Measurements from ENCODE around the gene RPTOR. TPM values are rescaled to one million over a fixed set of nuclear protein-coding genes. Genes with fewer than 3 reads are reported as not detected.

The RPTOR gene
- total RNA-seq, 2 experiments from 2014 or later: 48.1 to 87.8 TPM

DNA sequence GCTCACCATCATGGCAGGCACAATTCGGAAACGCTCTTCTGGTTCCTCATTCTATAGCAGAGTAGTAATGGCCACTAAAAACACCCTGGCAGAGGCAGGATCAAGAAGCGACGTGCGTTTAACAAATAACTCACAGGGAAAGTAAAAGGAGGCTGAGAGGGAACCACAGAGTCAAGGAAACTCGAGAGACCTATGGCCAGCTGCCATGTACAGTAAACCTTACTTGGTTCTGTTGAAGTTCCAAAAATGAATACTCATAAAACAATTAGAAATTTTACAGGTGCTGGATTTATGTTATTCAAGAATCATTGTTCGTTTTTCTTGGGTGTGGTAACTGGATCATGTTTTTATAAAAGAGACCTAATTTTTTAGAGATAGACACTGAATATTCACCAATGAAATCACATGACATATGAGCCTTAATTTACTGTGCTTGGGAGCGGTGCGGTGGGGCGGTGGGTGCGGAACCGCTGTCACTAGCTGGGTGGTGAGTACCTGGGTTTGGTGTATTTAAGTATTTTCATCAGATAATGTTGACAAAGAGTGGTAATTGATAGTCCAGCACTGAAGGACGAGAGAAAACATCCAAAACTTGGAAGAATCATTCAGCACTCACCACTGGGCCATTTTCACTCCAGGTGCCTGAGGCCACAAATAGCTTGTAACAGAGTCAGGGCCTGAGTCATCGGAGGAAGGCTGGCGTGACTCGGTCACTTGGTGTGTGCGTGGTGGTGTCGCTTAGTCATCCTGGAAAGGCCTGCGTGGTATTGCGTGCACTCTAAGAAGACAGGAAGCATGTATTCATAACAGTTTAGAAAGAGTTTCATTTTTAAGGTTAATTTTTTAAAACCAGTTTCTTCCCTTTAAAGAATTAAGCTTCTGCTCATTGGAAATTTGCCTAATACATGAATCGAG, 311.6 kb downstream of the RPTOR start:
- DNase-seq (ENCODE audit: low spot score): no peak
- peaks cover 14% of the 10 kb centered on the region for H3K36me3 ChIP-seq (ENCODE audit: insufficient read depth, low read length)
- CTCF ChIA-PET (ENCODE audit: unreplicated experiment): no interaction called here
- no peaks in the 10 kb centered on the region for H3K9me2 ChIP-seq (ENCODE audit: insufficient read depth, low read length)
- no peak for TF ChIP-seq EZH2phosphoT487 (IDR thresholded peaks at IDR 0.05; ENCODE audit: borderline replicate concordance, low read depth, low read length)
- TF ChIP-seq, protein P1, sequence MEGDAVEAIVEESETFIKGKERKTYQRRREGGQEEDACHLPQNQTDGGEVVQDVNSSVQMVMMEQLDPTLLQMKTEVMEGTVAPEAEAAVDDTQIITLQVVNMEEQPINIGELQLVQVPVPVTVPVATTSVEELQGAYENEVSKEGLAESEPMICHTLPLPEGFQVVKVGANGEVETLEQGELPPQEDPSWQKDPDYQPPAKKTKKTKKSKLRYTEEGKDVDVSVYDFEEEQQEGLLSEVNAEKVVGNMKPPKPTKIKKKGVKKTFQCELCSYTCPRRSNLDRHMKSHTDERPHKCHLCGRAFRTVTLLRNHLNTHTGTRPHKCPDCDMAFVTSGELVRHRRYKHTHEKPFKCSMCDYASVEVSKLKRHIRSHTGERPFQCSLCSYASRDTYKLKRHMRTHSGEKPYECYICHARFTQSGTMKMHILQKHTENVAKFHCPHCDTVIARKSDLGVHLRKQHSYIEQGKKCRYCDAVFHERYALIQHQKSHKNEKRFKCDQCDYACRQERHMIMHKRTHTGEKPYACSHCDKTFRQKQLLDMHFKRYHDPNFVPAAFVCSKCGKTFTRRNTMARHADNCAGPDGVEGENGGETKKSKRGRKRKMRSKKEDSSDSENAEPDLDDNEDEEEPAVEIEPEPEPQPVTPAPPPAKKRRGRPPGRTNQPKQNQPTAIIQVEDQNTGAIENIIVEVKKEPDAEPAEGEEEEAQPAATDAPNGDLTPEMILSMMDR (conservative IDR thresholded peaks at IDR 0.05; ENCODE audit: low read length): no peak
- no peak overlapping the region for H3K4me2 ChIP-seq (ENCODE audit: low read length)
- intact Hi-C loops (cut with micrococcal nuclease; ENCODE audit: unreplicated experiment): no loop called here
- H3K9me3 ChIP-seq (ENCODE audit: low read length): no peaks in the 10 kb centered on the region
- POLR2A ChIA-PET: no interaction called here
- TSS peak; percentile 24 for BruUV-seq (replicated peaks)
- no peak overlapping the region for H3K4me3 ChIP-seq (ENCODE audit: low read depth, low read length, poor library complexity, severe bottlenecking)
- H2AFZ ChIP-seq (ENCODE audit: low read length): no peak overlapping the region
- no peak overlapping the region for H3K27ac ChIP-seq (ENCODE audit: low read depth, low read length, poor library complexity, severe bottlenecking)
- no peaks in the 10 kb centered on the region for H3K79me2 ChIP-seq (ENCODE audit: insufficient read depth, low read depth, low read length)
- H4K20me1 ChIP-seq (ENCODE audit: insufficient read depth, low read length): no peaks in the 10 kb centered on the region
- no peaks in the 10 kb centered on the region for H3K4me1 ChIP-seq (ENCODE audit: insufficient read depth, low read length, poor library complexity, severe bottlenecking)

DNA sequence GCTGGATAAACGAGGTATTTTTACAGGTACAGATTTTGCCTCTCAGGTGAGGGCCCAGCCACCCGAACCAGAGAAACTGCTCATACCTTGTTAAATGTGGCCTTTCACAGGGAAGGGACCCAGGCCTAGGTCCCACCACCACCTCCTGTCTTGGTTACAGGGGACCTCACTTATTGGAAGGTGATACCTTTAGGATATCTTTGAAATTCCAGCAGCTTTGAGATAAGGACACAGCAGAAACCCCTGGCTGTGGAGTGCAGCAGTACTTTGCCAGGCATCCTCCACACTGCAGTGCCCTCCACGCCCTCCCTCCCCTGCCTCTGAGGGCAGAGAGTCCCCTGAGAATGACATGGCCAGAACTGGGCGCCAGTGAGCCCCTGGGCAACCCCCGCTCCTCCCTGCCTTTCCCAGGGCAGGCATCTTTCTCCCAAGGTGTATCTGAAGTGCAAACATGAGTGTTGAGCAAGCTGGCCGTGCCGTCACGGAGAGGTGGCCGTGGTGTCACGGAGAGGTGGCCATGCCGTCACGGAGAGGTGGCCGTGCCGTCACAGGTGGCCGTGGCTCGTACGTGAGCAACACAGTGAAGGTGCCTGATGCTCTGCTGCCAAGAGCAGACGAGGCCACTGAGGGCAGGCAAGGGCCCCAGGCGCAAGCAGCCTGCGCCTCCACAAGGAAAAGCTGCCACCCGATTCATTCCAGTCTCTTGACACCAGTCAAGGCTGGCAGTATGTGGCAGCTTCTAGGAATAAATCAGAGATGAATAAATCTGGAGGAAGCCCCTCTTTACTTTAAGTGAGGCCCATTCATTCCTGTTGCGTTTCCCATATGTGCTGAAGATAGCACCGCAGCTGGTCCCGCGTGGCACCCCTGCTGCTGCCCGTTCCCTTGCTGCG, 312.5 kb downstream of the RPTOR start:
- no peak overlapping the region for H3K4me3 ChIP-seq (ENCODE audit: low read depth, low read length, poor library complexity, severe bottlenecking)
- H3K79me2 ChIP-seq (ENCODE audit: insufficient read depth, low read depth, low read length): no peaks in the 10 kb centered on the region
- peaks cover 22% of the 10 kb centered on the region for H3K36me3 ChIP-seq (ENCODE audit: insufficient read depth, low read length)
- no peak overlapping the region for H3K4me2 ChIP-seq (ENCODE audit: low read length)
- ChIA-PET CTCF (ENCODE audit: unreplicated experiment) (no interaction called here), POLR2A (no interaction called here)
- no peak for DNase-seq (ENCODE audit: low spot score)
- no TSS peak for BruUV-seq (replicated peaks)
- no peaks in the 10 kb centered on the region for H4K20me1 ChIP-seq (ENCODE audit: insufficient read depth, low read length)
- no peak overlapping the region for H2AFZ ChIP-seq (ENCODE audit: low read length)
- intact Hi-C loops (cut with micrococcal nuclease; ENCODE audit: unreplicated experiment): no loop called here
- no peak overlapping the region for H3K27ac ChIP-seq (ENCODE audit: low read depth, low read length, poor library complexity, severe bottlenecking)
- TF ChIP-seq, protein P1 (conservative IDR thresholded peaks at IDR 0.05; ENCODE audit: low read length): no peak
- TF ChIP-seq EZH2phosphoT487 (IDR thresholded peaks at IDR 0.05; ENCODE audit: borderline replicate concordance, low read depth, low read length): no peak
- H3K4me1 ChIP-seq (ENCODE audit: insufficient read depth, low read length, poor library complexity, severe bottlenecking): no peaks in the 10 kb centered on the region
- H3K9me3 ChIP-seq (ENCODE audit: low read length): no peaks in the 10 kb centered on the region
- H3K9me2 ChIP-seq (ENCODE audit: insufficient read depth, low read length): no peaks in the 10 kb centered on the region

Measured in OCI-LY7 (cell line).